GM12801 (cell line): ENCODE measurements around the gene SSH2.

Experiments
- CTCF ChIP-seq: IDR thresholded peaks from one replicate; pipeline ENCODE4 v1.5.1; 2011; ENCODE audit warnings: control low read depth; ENCODE audit not compliant: insufficient read length; ENCODE audit errors: extremely low read depth

Gene SSH2

GRCh38 chr17:29653995-29654714 is 275.9 kb downstream of the SSH2 start:
- TF ChIP-seq CTCF: no peak

GRCh38 chr17:29652976-29653375 is 277.1 kb downstream of the SSH2 start:
- no peak for TF ChIP-seq CTCF

- TF ChIP-seq CTCF: no peak
These were observed 279.6 kb downstream of the SSH2 start for GRCh38 chr17:29650396-29650795.

GRCh38 chr17:29649359-29649758 is 280.7 kb downstream of the SSH2 start:
- TF ChIP-seq CTCF: no peak

- TF ChIP-seq CTCF: no peak
These were observed 282.0 kb downstream of the SSH2 start for GRCh38 chr17:29648005-29648404.

- no peak for TF ChIP-seq CTCF
These were observed 284.4 kb downstream of the SSH2 start for GRCh38 chr17:29645515-29646051.

- no peak for TF ChIP-seq CTCF
These were observed 286.2 kb downstream of the SSH2 start for GRCh38 chr17:29643817-29644160.
